ENCODE measurements around the gene OR1S2. TPM values are rescaled to one million over a fixed set of nuclear protein-coding genes. Genes with fewer than 3 reads are reported as not detected.

Gene OR1S2
- total and polyA plus RNA-seq, 8 donors, result not detected

GRCh38 chr11:58186938-58187337 lies 17.0 kb downstream of the OR1S2 start:
- intact Hi-C loops (cut with DNase I), result no loop called here
- Histone ChIP-seq H3K27me3 (no peaks in the 10 kb centered on the region), H3K36me3 (no peaks in the 10 kb centered on the region), H3K4me3 (no peak overlapping the region), H3K9me3 (no peaks in the 10 kb centered on the region), H3K27ac (no peak overlapping the region), H3K4me1 (no peaks in the 10 kb centered on the region)
- TF ChIP-seq CTCF (IDR thresholded peaks at IDR 0.05), result no peak
- WGBS, 2 donors, result 81 to 87% methylated on average over 4 of the region's 4 CpGs
- no peak for DNase-seq
- no peak for FAIRE-seq
- ATAC-seq, result no peak

DNA sequence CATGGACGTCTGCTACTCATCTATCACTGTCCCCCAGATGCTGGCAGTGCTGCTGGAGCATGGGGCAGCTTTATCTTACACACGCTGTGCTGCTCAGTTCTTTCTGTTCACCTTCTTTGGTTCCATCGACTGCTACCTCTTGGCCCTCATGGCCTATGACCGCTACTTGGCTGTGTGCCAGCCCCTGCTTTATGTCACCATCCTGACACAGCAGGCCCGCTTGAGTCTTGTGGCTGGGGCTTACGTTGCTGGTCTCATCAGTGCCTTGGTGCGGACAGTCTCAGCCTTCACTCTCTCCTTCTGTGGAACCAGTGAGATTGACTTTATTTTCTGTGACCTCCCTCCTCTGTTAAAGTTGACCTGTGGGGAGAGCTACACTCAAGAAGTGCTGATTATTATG lies 24.3 kb downstream of the OR1S2 start:
- Histone ChIP-seq H3K4me3 (no peak overlapping the region), H3K4me1 (no peaks in the 10 kb centered on the region), H3K36me3 (no peaks in the 10 kb centered on the region), H3K9me3 (no peaks in the 10 kb centered on the region), H3K27ac (no peak overlapping the region), H3K27me3 (no peaks in the 10 kb centered on the region)
- no peak for TF ChIP-seq CTCF (IDR thresholded peaks at IDR 0.05)
- DNase-seq (peak in 2 of 6 donors; percentile 23 to 53), FAIRE-seq (no peak), ATAC-seq (no peak)
- intact Hi-C loops (cut with DNase I), result no loop called here
- 67 to 81% methylated on average over 7 of the region's 7 CpGs for WGBS, 2 donors

DNA sequence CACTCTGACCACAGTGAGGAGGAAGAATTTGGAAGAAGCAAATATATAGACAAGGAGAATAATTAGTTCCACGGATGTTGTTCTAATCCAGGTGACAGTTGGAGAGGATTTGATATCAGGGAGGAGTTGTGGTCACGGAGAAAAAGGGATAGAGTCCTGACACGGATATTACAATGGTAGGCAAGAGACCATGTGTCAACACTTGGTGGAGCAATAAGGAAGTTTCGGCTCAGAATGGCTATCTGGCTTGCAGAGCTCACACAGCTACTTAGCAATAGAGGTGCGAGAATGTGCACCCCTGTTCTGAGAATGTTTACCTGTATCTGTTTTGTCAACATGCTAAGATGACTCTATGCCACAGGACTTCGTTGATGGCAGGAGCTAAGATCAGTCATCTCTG lies 25.5 kb downstream of the OR1S2 start:
- FAIRE-seq (no peak), DNase-seq (no peak)

DNA sequence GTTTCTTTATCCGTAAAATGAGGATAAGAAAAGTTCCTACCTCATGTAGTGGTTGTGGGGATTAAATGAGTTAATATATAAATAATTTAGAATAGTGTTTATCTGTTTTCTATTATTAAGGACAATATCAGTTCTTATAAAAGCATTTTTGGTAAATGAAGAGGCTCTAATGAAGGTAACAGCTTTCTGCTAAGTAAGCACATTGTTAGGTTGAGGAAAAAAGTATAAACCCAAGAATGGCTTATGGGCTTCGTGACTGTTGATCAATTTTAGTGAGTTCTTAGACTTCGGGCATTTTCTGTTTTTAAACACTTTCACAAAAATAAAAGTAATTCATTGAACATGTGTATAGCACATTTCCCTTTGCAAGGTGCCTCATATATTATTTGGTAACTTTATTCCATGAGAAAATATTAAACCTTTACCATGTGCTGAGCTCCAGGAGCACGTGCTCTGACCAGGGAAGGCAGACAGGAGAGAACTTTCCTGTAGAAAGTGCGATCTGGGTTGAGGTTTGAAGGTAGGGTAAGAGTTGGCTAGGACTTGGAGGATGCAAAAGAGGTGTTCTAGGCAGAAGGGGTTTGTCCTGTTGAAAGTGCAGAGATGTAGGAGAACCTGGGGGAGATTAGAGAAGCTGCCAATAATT lies 26.4 kb downstream of the OR1S2 start:
- H3K27ac ChIP-seq, result no peak overlapping the region
- no peak for ATAC-seq
- no peaks in the 10 kb centered on the region for H3K4me1 ChIP-seq
- DNase-seq, result no peak
- WGBS, 2 donors, result 55 to 67% methylated on average over 5 of the region's 5 CpGs
- H3K27me3 ChIP-seq, result no peaks in the 10 kb centered on the region
- FAIRE-seq, result no peak
- no peak overlapping the region for H3K4me3 ChIP-seq
- H3K36me3 ChIP-seq, result no peaks in the 10 kb centered on the region
- no peak for TF ChIP-seq CTCF (IDR thresholded peaks at IDR 0.05)
- intact Hi-C loops (cut with DNase I), result no loop called here
- no peaks in the 10 kb centered on the region for H3K9me3 ChIP-seq

More for the DNA sequence above, 25.5 kb downstream of the OR1S2 start:
- ATAC-seq, result no peak
- no peaks in the 10 kb centered on the region for H3K27me3 ChIP-seq
- no peaks in the 10 kb centered on the region for H3K9me3 ChIP-seq
- 62 to 76% methylated on average over 6 of the region's 6 CpGs for WGBS, 2 donors
- intact Hi-C loops (cut with DNase I), result no loop called here
- H3K27ac ChIP-seq, result no peak overlapping the region
- TF ChIP-seq CTCF (IDR thresholded peaks at IDR 0.05), result no peak
- H3K4me1 ChIP-seq, result no peaks in the 10 kb centered on the region
- H3K4me3 ChIP-seq, result no peak overlapping the region
- H3K36me3 ChIP-seq, result no peaks in the 10 kb centered on the region

DNA sequence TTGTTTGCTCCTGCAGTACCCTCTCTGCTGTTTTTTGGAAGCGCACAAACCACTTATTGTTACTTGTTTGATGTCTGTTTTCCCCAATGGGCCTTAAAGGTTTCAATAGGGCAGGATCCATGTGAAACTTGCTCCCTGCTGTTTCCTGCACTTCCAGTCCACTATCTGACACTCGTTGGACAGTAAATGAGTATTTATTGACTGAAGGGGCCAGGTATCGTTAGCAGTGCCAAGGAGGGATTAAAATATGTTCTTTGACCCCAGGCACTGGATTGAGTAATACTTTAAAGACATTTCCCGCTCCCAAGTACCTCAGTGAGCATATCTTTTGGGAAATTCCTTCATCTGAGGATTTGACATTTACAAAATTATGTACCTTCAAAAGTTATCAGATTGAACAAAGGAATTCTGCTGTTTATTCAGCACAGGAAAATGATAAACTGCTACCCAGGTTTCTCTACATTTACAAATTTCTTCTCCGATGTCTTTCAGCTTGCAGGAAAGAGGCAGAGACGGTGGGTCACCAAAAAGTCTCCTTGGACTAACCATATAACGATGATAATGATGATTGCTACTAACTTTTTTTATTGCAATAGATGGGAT lies 38.3 kb downstream of the OR1S2 start:
- H3K4me1 ChIP-seq, result no peaks in the 10 kb centered on the region
- no peak for TF ChIP-seq CTCF (IDR thresholded peaks at IDR 0.05)
- ATAC-seq, result peak in 2 of 4 donors; percentile 33 to 49
- no peaks in the 10 kb centered on the region for H3K36me3 ChIP-seq
- H3K9me3 ChIP-seq, result no peaks in the 10 kb centered on the region
- peak overlapping the region in 2 of 4 donors; percentile 18 to 24 for H3K27ac ChIP-seq
- no peaks in the 10 kb centered on the region for H3K27me3 ChIP-seq
- intact Hi-C loops (cut with DNase I), result no loop called here
- 29 to 35% methylated on average over 7 of the region's 7 CpGs for WGBS, 2 donors
- no peak for DNase-seq
- no peak for FAIRE-seq
- no peak overlapping the region for H3K4me3 ChIP-seq
